ENCODE results near the gene IVD. TPM values are rescaled to one million over a fixed set of nuclear protein-coding genes. Genes with fewer than 3 reads are reported as not detected.
A peak's percentile ranks its signal among the peaks of the same experiment; 100 is the strongest.

The IVD gene
- total and polyA plus RNA-seq, 5 donors from 2014 or later: 25.0 to 40.2 (median 32.9) TPM

DNA sequence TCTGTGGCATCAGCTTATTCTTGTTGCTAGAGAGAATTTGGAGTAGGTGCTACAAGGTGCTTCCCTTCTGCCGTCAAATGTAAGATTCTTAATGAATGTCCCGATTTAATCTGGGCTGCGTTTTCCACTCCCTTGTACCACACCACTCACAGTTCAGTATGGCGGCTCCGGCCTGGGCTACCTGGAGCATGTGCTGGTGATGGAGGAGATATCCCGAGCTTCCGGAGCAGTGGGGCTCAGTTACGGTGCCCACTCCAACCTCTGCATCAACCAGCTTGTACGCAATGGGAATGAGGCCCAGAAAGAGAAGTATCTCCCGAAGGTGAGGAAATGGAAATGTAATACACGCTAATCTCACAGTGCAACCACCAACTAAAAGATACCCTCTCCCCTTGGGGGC is 4.9 kb downstream of the IVD start:
- Mint-ChIP-seq H3K27ac (no peak overlapping the region), H3K36me3 (peaks cover 42% of the 10 kb centered on the region)
- ATAC-seq (ENCODE audit: low read depth in 2 of 2): no peak

DNA sequence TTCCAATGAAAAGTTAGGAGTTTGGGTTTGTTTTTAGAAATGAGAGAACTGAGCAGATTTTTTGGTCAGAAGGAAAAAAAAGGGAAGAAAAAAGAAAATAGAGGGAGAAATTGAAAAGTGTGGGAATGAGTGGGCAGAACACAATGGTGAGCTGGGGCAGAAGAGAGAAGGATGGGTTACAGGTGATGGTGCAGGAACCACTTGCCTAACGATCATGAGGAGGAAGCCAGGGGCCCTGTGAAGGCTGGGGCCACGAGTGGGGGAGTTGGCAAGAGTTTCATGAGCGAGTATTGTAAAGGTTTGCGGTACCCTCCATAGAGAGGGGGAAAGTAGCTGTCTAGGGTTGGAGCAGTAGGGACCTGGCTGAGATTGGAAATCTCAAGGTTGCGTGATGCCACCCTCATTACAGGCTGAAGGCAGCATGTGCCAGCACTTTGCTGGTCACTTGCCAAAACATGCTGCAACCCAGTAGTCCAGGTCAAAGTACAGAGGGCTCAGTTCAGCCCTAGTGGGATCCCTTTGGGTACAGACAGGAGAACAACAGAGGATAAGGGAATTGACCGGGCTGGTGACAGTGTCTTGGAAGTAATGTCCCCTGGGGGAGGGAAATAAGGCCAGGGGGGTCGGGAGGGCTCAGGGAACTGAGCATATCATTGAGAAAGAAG is 6.6 kb downstream of the IVD start:
- ATAC-seq (ENCODE audit: low read depth in 2 of 2) (no peak), DNase-seq (no peak)
- H3K4me1 ChIP-seq (ENCODE audit: control insufficient read depth, insufficient read depth, low read length, poor library complexity, severe bottlenecking): peaks cover 2% of the 10 kb centered on the region
- Mint-ChIP-seq H3K27me3 (no peaks in the 10 kb centered on the region), H3K4me1 (peaks cover 4 to 15% (median 10%) of the 10 kb centered on the region in 4 donors), H3K4me3 (no peak overlapping the region), H3K36me3 (peaks cover 43% of the 10 kb centered on the region), H3K9me3 (peaks cover 0 to 2% (median 0%) of the 10 kb centered on the region in 7 donors), H3K27ac (peak overlapping the region; percentile 59 to 98 (median 65))
- no peaks in the 10 kb centered on the region for H3K27me3 ChIP-seq (ENCODE audit: control insufficient read depth, insufficient read depth, low read length)
- no peaks in the 10 kb centered on the region for H3K9me3 ChIP-seq (ENCODE audit: control insufficient read depth in 2 of 2, low read length in 2 of 2)
- H3K4me3 ChIP-seq (ENCODE audit: low read depth, low read length): no peak overlapping the region
- H3K27ac ChIP-seq (ENCODE audit: insufficient read depth, low read length, poor library complexity, severe bottlenecking): no peak overlapping the region
- peaks cover 55% of the 10 kb centered on the region for H3K36me3 ChIP-seq (ENCODE audit: control insufficient read depth, insufficient read depth, low read length)

More for the DNA sequence above, 4.9 kb downstream of the IVD start:
- no peaks in the 10 kb centered on the region for H3K27me3 Mint-ChIP-seq
- Histone ChIP-seq H3K27me3 (ENCODE audit: control insufficient read depth, insufficient read depth, low read length) (no peaks in the 10 kb centered on the region), H3K36me3 (ENCODE audit: control insufficient read depth, insufficient read depth, low read length) (peaks cover 49% of the 10 kb centered on the region), H3K27ac (ENCODE audit: insufficient read depth, low read length, poor library complexity, severe bottlenecking) (no peak overlapping the region), H3K4me1 (ENCODE audit: control insufficient read depth, insufficient read depth, low read length, poor library complexity, severe bottlenecking) (peaks cover 17% of the 10 kb centered on the region), H3K9me3 (ENCODE audit: control insufficient read depth in 2 of 2, low read length in 2 of 2) (no peaks in the 10 kb centered on the region), H3K4me3 (ENCODE audit: low read depth, low read length) (no peak overlapping the region)
- no peak overlapping the region for H3K4me3 Mint-ChIP-seq
- H3K9me3 Mint-ChIP-seq: peaks cover 0 to 2% (median 0%) of the 10 kb centered on the region in 7 donors
- DNase-seq: no peak
- peaks cover 5 to 30% (median 21%) of the 10 kb centered on the region in 4 donors for H3K4me1 Mint-ChIP-seq

DNA sequence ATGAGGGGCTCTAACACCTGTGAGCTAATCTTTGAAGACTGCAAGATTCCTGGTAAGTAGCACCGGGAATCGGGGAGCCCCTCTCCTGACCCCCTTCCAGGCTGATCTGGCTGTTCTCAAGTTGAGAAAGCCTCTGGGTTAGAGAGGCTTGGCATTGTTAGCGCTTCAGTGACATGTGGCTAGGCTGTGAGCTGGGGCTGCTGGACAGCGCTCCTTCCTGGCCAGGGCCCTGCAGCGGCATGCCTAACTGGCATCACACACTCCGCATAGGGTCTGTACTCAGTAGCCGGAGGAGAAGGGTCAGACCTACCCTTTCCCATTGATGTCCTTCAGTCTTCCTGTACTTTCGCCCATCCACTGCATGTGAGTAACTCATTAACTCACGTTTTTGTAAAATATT is 7.4 kb downstream of the IVD start:
- H3K27me3 ChIP-seq (ENCODE audit: control insufficient read depth, insufficient read depth, low read length): no peaks in the 10 kb centered on the region
- Mint-ChIP-seq H3K9me3 (peaks cover 0 to 2% (median 0%) of the 10 kb centered on the region in 7 donors), H3K36me3 (peaks cover 39% of the 10 kb centered on the region), H3K27me3 (no peaks in the 10 kb centered on the region), H3K4me1 (peaks cover 0 to 7% (median 4%) of the 10 kb centered on the region in 4 donors), H3K4me3 (no peak overlapping the region), H3K27ac (no peak overlapping the region)
- H3K4me1 ChIP-seq (ENCODE audit: control insufficient read depth, insufficient read depth, low read length, poor library complexity, severe bottlenecking): no peaks in the 10 kb centered on the region
- H3K9me3 ChIP-seq (ENCODE audit: control insufficient read depth in 2 of 2, low read length in 2 of 2): no peaks in the 10 kb centered on the region
- DNase-seq (no peak), ATAC-seq (ENCODE audit: low read depth in 2 of 2) (no peak)
- no peak overlapping the region for H3K4me3 ChIP-seq (ENCODE audit: low read depth, low read length)
- no peak overlapping the region for H3K27ac ChIP-seq (ENCODE audit: insufficient read depth, low read length, poor library complexity, severe bottlenecking)
- H3K36me3 ChIP-seq (ENCODE audit: control insufficient read depth, insufficient read depth, low read length): peaks cover 57% of the 10 kb centered on the region

- no peak for ATAC-seq (ENCODE audit: low read depth in 2 of 2)
Observed at GRCh38 chr15:40414816-40415215, 9.2 kb downstream of the IVD start.

DNA sequence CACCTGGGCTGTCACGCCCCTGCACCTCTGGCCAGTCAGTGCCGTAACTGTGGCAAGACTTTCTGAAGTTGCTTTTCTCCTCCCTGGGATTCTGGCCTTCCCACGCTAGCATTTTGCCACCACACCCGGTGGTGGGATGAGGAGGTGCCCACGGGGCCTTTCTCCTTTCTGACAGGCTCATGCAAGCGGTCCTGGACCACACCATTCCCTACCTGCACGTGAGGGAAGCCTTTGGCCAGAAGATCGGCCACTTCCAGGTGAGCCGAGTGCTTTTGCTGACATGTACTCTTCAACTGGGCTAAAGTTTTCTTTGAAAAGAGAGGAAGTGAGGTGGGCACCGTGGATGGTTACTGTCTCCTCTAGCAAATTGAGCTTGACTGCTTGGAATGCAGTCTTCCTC is 9.6 kb downstream of the IVD start:
- Mint-ChIP-seq H3K27ac (no peak overlapping the region), H3K9me3 (peaks cover 0 to 2% (median 0%) of the 10 kb centered on the region in 7 donors), H3K4me3 (no peak overlapping the region), H3K36me3 (peaks cover 35% of the 10 kb centered on the region), H3K4me1 (peaks cover 0 to 3% (median 0%) of the 10 kb centered on the region in 4 donors), H3K27me3 (no peaks in the 10 kb centered on the region)
- H3K27me3 ChIP-seq (ENCODE audit: control insufficient read depth, insufficient read depth, low read length): no peaks in the 10 kb centered on the region
- H3K27ac ChIP-seq (ENCODE audit: insufficient read depth, low read length, poor library complexity, severe bottlenecking): no peak overlapping the region
- no peak overlapping the region for H3K4me3 ChIP-seq (ENCODE audit: low read depth, low read length)
- DNase-seq: no peak
- no peaks in the 10 kb centered on the region for H3K9me3 ChIP-seq (ENCODE audit: control insufficient read depth in 2 of 2, low read length in 2 of 2)
- H3K4me1 ChIP-seq (ENCODE audit: control insufficient read depth, insufficient read depth, low read length, poor library complexity, severe bottlenecking): no peaks in the 10 kb centered on the region
- peaks cover 49% of the 10 kb centered on the region for H3K36me3 ChIP-seq (ENCODE audit: control insufficient read depth, insufficient read depth, low read length)
- ATAC-seq (ENCODE audit: low read depth in 2 of 2): no peak

More at GRCh38 chr15:40414816-40415215, 9.2 kb downstream of the IVD start:
- Histone ChIP-seq H3K27ac (ENCODE audit: insufficient read depth, low read length, poor library complexity, severe bottlenecking) (no peak overlapping the region), H3K36me3 (ENCODE audit: control insufficient read depth, insufficient read depth, low read length) (peaks cover 51% of the 10 kb centered on the region), H3K4me1 (ENCODE audit: control insufficient read depth, insufficient read depth, low read length, poor library complexity, severe bottlenecking) (no peaks in the 10 kb centered on the region), H3K9me3 (ENCODE audit: control insufficient read depth in 2 of 2, low read length in 2 of 2) (no peaks in the 10 kb centered on the region), H3K4me3 (ENCODE audit: low read depth, low read length) (no peak overlapping the region), H3K27me3 (ENCODE audit: control insufficient read depth, insufficient read depth, low read length) (no peaks in the 10 kb centered on the region)
- H3K27ac Mint-ChIP-seq: no peak overlapping the region
- peaks cover 0 to 2% (median 0%) of the 10 kb centered on the region in 7 donors for H3K9me3 Mint-ChIP-seq
- H3K4me1 Mint-ChIP-seq: peaks cover 0 to 3% (median 0%) of the 10 kb centered on the region in 4 donors
- H3K36me3 Mint-ChIP-seq: peaks cover 39% of the 10 kb centered on the region
- no peak overlapping the region for H3K4me3 Mint-ChIP-seq
- H3K27me3 Mint-ChIP-seq: no peaks in the 10 kb centered on the region
- no peak for DNase-seq

DNA sequence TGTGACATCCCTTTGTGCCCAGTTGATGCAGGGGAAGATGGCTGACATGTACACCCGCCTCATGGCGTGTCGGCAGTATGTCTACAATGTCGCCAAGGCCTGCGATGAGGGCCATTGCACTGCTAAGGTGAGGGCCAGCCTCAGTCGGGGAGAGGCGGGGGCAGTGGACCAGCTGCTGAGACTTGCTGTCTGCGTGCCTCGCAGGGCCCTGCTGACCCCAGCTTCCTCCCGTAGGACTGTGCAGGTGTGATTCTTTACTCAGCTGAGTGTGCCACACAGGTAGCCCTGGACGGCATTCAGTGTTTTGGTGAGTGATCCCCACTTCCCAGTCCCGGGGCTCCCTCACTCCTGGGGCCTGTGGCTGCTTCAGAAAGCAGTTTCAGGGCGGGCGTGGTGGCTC is 10.5 kb downstream of the IVD start:
- no peaks in the 10 kb centered on the region for H3K27me3 Mint-ChIP-seq
- Histone ChIP-seq H3K9me3 (ENCODE audit: control insufficient read depth in 2 of 2, low read length in 2 of 2) (no peaks in the 10 kb centered on the region), H3K4me3 (ENCODE audit: low read depth, low read length) (no peak overlapping the region), H3K36me3 (ENCODE audit: control insufficient read depth, insufficient read depth, low read length) (peaks cover 41% of the 10 kb centered on the region), H3K27me3 (ENCODE audit: control insufficient read depth, insufficient read depth, low read length) (no peaks in the 10 kb centered on the region), H3K4me1 (ENCODE audit: control insufficient read depth, insufficient read depth, low read length, poor library complexity, severe bottlenecking) (no peaks in the 10 kb centered on the region), H3K27ac (ENCODE audit: insufficient read depth, low read length, poor library complexity, severe bottlenecking) (no peak overlapping the region)
- no peak overlapping the region for H3K4me3 Mint-ChIP-seq
- no peak for ATAC-seq (ENCODE audit: low read depth in 2 of 2)
- H3K27ac Mint-ChIP-seq: no peak overlapping the region
- no peak for DNase-seq
- H3K9me3 Mint-ChIP-seq: peaks cover 0 to 2% (median 0%) of the 10 kb centered on the region in 7 donors
- H3K36me3 Mint-ChIP-seq: peaks cover 28% of the 10 kb centered on the region
- H3K4me1 Mint-ChIP-seq: peaks cover 0 to under 1% (median 0%) of the 10 kb centered on the region in 4 donors

- peaks cover 15% of the 10 kb centered on the region for H3K36me3 Mint-ChIP-seq
- Histone ChIP-seq H3K36me3 (ENCODE audit: control insufficient read depth, insufficient read depth, low read length) (peaks cover 27% of the 10 kb centered on the region), H3K27ac (ENCODE audit: insufficient read depth, low read length, poor library complexity, severe bottlenecking) (no peak overlapping the region), H3K4me1 (ENCODE audit: control insufficient read depth, insufficient read depth, low read length, poor library complexity, severe bottlenecking) (peaks cover 5% of the 10 kb centered on the region), H3K9me3 (ENCODE audit: control insufficient read depth in 2 of 2, low read length in 2 of 2) (no peaks in the 10 kb centered on the region), H3K27me3 (ENCODE audit: control insufficient read depth, insufficient read depth, low read length) (no peaks in the 10 kb centered on the region), H3K4me3 (ENCODE audit: low read depth, low read length) (no peak overlapping the region)
- H3K9me3 Mint-ChIP-seq: no peaks in the 10 kb centered on the region
- peaks cover 0 to 2% (median 0%) of the 10 kb centered on the region in 4 donors for H3K4me1 Mint-ChIP-seq
- ATAC-seq (ENCODE audit: low read depth in 2 of 2) (no peak), DNase-seq (no peak)
- H3K4me3 Mint-ChIP-seq: no peak overlapping the region
- H3K27me3 Mint-ChIP-seq: no peaks in the 10 kb centered on the region
- H3K27ac Mint-ChIP-seq: no peak overlapping the region
Observed at GRCh38 chr15:40418126-40418525, 12.5 kb downstream of the IVD start.
